Karpas-422 (cell line): ENCODE measurements around the gene ACAA2. TPM values are rescaled to one million over a fixed set of nuclear protein-coding genes. Genes with fewer than 3 reads are reported as not detected.

ENCODE experiments used
- DNase-seq: peaks from one replicate; pipeline ENCODE4 v3.0.0-alpha.2; 2015
- H2AFZ ChIP-seq: fragments of 200-600 bp; sonication (generic); 2 replicates; pipeline ENCODE4 v1.6.1; 2014; ENCODE audit warnings: antibody characterized with exemption, low read length, mixed read lengths
- H3K27ac ChIP-seq: fragments of 200-600 bp; sonication (generic); 2 replicates; pipeline ENCODE4 v1.5.1; 2014; ENCODE audit warnings: mild to moderate bottlenecking, low read length, moderate library complexity
- H3K27me3 ChIP-seq: fragments of 200-600 bp; sonication (generic); 2 replicates; pipeline ENCODE4 v1.6.1; 2014; ENCODE audit warnings: low read length, mixed read lengths
- H3K36me3 ChIP-seq: fragments of 200-600 bp; sonication (generic); 2 replicates; pipeline ENCODE4 v1.6.1; 2014; ENCODE audit warnings: low read length, mixed read lengths; ENCODE audit not compliant: insufficient read depth
- H3K4me1 ChIP-seq: fragments of 200-600 bp; sonication (generic); 2 replicates; pipeline ENCODE4 v1.6.1; 2014; ENCODE audit warnings: mild to moderate bottlenecking, low read length, mixed read lengths
- H3K4me2 ChIP-seq: fragments of 200-600 bp; sonication (generic); 2 replicates; pipeline ENCODE4 v1.6.1; 2014; ENCODE audit warnings: low read length, low read depth, mild to moderate bottlenecking; ENCODE audit not compliant: poor library complexity, severe bottlenecking
- H3K4me3 ChIP-seq: fragments of 200-600 bp; sonication (generic); 2 replicates; pipeline ENCODE4 v1.5.1; 2014; ENCODE audit warnings: mild to moderate bottlenecking, antibody characterized with exemption, low read length, mixed read lengths
- H3K79me2 ChIP-seq: fragments of 200-600 bp; sonication (generic); 2 replicates; pipeline ENCODE4 v1.6.1; 2014; ENCODE audit warnings: mild to moderate bottlenecking, low read length, mixed read lengths
- H3K9ac ChIP-seq: fragments of 200-600 bp; sonication (generic); 2 replicates; pipeline ENCODE4 v1.6.0; 2014; ENCODE audit warnings: low read length
- H3K9me2 ChIP-seq: fragments of 200-600 bp; sonication (generic), shearing (Covaris generic); replicated peaks from 2 replicates; pipeline ENCODE4 v1.6.0; 2014; ENCODE audit warnings: mild to moderate bottlenecking, low read length, moderate library complexity; ENCODE audit not compliant: insufficient read depth
- H3K9me3 ChIP-seq: fragments of 300-700, 200-600 bp; sonication (generic); 2 replicates; pipeline ENCODE4 v1.6.1; 2014; ENCODE audit warnings: low read length, mixed read lengths
- H4K20me1 ChIP-seq: fragments of 200-600 bp; sonication (generic); 2 replicates; pipeline ENCODE4 v1.6.1; 2014; ENCODE audit warnings: mild to moderate bottlenecking, antibody characterized with exemption, low read length, low read depth; ENCODE audit not compliant: insufficient read depth
- total RNA-seq: library from RNA; depleted of rRNA; stranded (reverse); fragments of >200 nt; shearing (Covaris generic); gene quantifications from 2 replicates; pipeline ENCODE4 v1.2.3, GENCODE V29; 2014; ENCODE audit warnings: low replicate concordance

ACAA2 gene
- total RNA-seq, 1 experiment from 2014 or later = 46.9 TPM

GRCh38 chr18:49848115-49848514, 34.8 kb upstream of the ACAA2 start:
- Histone ChIP-seq H3K9me2 (no peaks in the 10 kb centered on the region), H2AFZ (no peak overlapping the region)

GRCh38 chr18:49847524-49847923, 34.2 kb upstream of the ACAA2 start:
- no peak for DNase-seq
- Histone ChIP-seq H3K4me2 (no peak overlapping the region), H3K27me3 (no peaks in the 10 kb centered on the region), H3K9ac (no peak overlapping the region), H3K36me3 (no peaks in the 10 kb centered on the region), H3K4me1 (no peaks in the 10 kb centered on the region), H3K27ac (no peak overlapping the region), H3K9me3 (no peaks in the 10 kb centered on the region), H3K4me3 (no peak overlapping the region), H3K79me2 (no peaks in the 10 kb centered on the region), H4K20me1 (no peaks in the 10 kb centered on the region), H3K9me2 (no peaks in the 10 kb centered on the region), H2AFZ (no peak overlapping the region)

More at GRCh38 chr18:49848115-49848514, 34.8 kb upstream of the ACAA2 start:
- Histone ChIP-seq H3K27ac (no peak overlapping the region), H3K27me3 (no peaks in the 10 kb centered on the region), H3K4me3 (no peak overlapping the region), H3K9ac (no peak overlapping the region), H3K36me3 (no peaks in the 10 kb centered on the region), H3K9me3 (no peaks in the 10 kb centered on the region), H3K79me2 (no peaks in the 10 kb centered on the region), H3K4me1 (no peaks in the 10 kb centered on the region), H3K4me2 (no peak overlapping the region), H4K20me1 (no peaks in the 10 kb centered on the region)
- DNase-seq = no peak

- no peaks in the 10 kb centered on the region for H3K9me2 ChIP-seq
- H2AFZ ChIP-seq = no peak overlapping the region
- no peak overlapping the region for H3K9ac ChIP-seq
- H3K27me3 ChIP-seq = no peaks in the 10 kb centered on the region
- H3K79me2 ChIP-seq = no peaks in the 10 kb centered on the region
- H4K20me1 ChIP-seq = no peaks in the 10 kb centered on the region
- H3K9me3 ChIP-seq = no peaks in the 10 kb centered on the region
- no peak overlapping the region for H3K4me3 ChIP-seq
- H3K4me1 ChIP-seq = no peaks in the 10 kb centered on the region
- no peak overlapping the region for H3K27ac ChIP-seq
- DNase-seq = no peak
- H3K36me3 ChIP-seq = no peaks in the 10 kb centered on the region
- H3K4me2 ChIP-seq = no peak overlapping the region
These were observed 33.6 kb upstream of the ACAA2 start for GRCh38 chr18:49846718-49847470.

GRCh38 chr18:49846361-49846662, 33.0 kb upstream of the ACAA2 start:
- no peaks in the 10 kb centered on the region for H3K79me2 ChIP-seq

GRCh38 chr18:49845629-49846360, 32.5 kb upstream of the ACAA2 start:
- no peak overlapping the region for H2AFZ ChIP-seq
- H3K4me2 ChIP-seq = no peak overlapping the region
- H3K27me3 ChIP-seq = no peaks in the 10 kb centered on the region
- no peaks in the 10 kb centered on the region for H3K79me2 ChIP-seq
- H3K9ac ChIP-seq = no peak overlapping the region
- no peak for DNase-seq
- H3K4me3 ChIP-seq = no peak overlapping the region
- no peaks in the 10 kb centered on the region for H3K9me3 ChIP-seq
- H3K27ac ChIP-seq = no peak overlapping the region
- no peaks in the 10 kb centered on the region for H4K20me1 ChIP-seq
- no peaks in the 10 kb centered on the region for H3K9me2 ChIP-seq
- H3K36me3 ChIP-seq = no peaks in the 10 kb centered on the region
- no peaks in the 10 kb centered on the region for H3K4me1 ChIP-seq

More at GRCh38 chr18:49846361-49846662, 33.0 kb upstream of the ACAA2 start:
- Histone ChIP-seq H3K9me2 (no peaks in the 10 kb centered on the region), H2AFZ (no peak overlapping the region), H3K36me3 (no peaks in the 10 kb centered on the region), H3K4me2 (no peak overlapping the region), H4K20me1 (no peaks in the 10 kb centered on the region), H3K4me3 (no peak overlapping the region), H3K9ac (no peak overlapping the region), H3K27ac (no peak overlapping the region), H3K27me3 (no peaks in the 10 kb centered on the region), H3K9me3 (no peaks in the 10 kb centered on the region), H3K4me1 (no peaks in the 10 kb centered on the region)
- DNase-seq = no peak

- Histone ChIP-seq H3K27ac (no peak overlapping the region), H3K27me3 (no peaks in the 10 kb centered on the region), H2AFZ (no peak overlapping the region), H4K20me1 (no peaks in the 10 kb centered on the region), H3K4me3 (no peak overlapping the region), H3K4me2 (no peak overlapping the region), H3K9me3 (no peaks in the 10 kb centered on the region), H3K9me2 (no peaks in the 10 kb centered on the region), H3K9ac (no peak overlapping the region), H3K79me2 (no peaks in the 10 kb centered on the region), H3K4me1 (no peaks in the 10 kb centered on the region), H3K36me3 (no peaks in the 10 kb centered on the region)
- no peak for DNase-seq
These were observed 31.6 kb upstream of the ACAA2 start for GRCh38 chr18:49844903-49845302.

GRCh38 chr18:49843778-49844625, 30.7 kb upstream of the ACAA2 start:
- H4K20me1 ChIP-seq = no peaks in the 10 kb centered on the region
- DNase-seq = no peak
- no peaks in the 10 kb centered on the region for H3K9me3 ChIP-seq
- H3K4me1 ChIP-seq = no peaks in the 10 kb centered on the region
- no peaks in the 10 kb centered on the region for H3K36me3 ChIP-seq
- H3K79me2 ChIP-seq = no peaks in the 10 kb centered on the region
- no peak overlapping the region for H3K27ac ChIP-seq
- no peak overlapping the region for H3K4me3 ChIP-seq
- no peak overlapping the region for H3K9ac ChIP-seq
- no peaks in the 10 kb centered on the region for H3K27me3 ChIP-seq
- H3K9me2 ChIP-seq = no peaks in the 10 kb centered on the region
- H2AFZ ChIP-seq = no peak overlapping the region
- no peak overlapping the region for H3K4me2 ChIP-seq

GRCh38 chr18:49843131-49843530, 29.8 kb upstream of the ACAA2 start:
- H3K9me2 ChIP-seq = no peaks in the 10 kb centered on the region

More at GRCh38 chr18:49843131-49843530, 29.8 kb upstream of the ACAA2 start:
- Histone ChIP-seq H3K4me2 (no peak overlapping the region), H3K4me3 (no peak overlapping the region), H3K4me1 (no peaks in the 10 kb centered on the region), H3K79me2 (no peaks in the 10 kb centered on the region), H3K27ac (no peak overlapping the region), H3K9me3 (no peaks in the 10 kb centered on the region), H2AFZ (no peak overlapping the region), H3K9ac (no peak overlapping the region), H4K20me1 (no peaks in the 10 kb centered on the region), H3K36me3 (no peaks in the 10 kb centered on the region), H3K27me3 (no peaks in the 10 kb centered on the region)
- no peak for DNase-seq
